Mesodermal cell (in vitro differentiated cells): ENCODE data around the gene CCDC83.

Experiments
- H3K27ac ChIP-seq: 2 replicates; pipeline ENCODE4 v1.7.0; 2013; ENCODE audit warnings: mild to moderate bottlenecking, low read depth, low read length, moderate library complexity; ENCODE audit not compliant: severe bottlenecking
- H3K36me3 ChIP-seq: 2 replicates; pipeline ENCODE4 v1.7.1; 2013; ENCODE audit warnings: mild to moderate bottlenecking, low read length, moderate library complexity; ENCODE audit not compliant: control insufficient read depth, insufficient read depth
- H3K4me1 ChIP-seq: one replicate; pipeline ENCODE4 v1.7.1; 2013; ENCODE audit warnings: mild to moderate bottlenecking, low read length; ENCODE audit not compliant: insufficient read depth, control insufficient read depth, poor library complexity, severe bottlenecking
- H3K4me3 ChIP-seq: 2 replicates; pipeline ENCODE4 v1.7.0; 2013; ENCODE audit warnings: low read length, control low read depth, mild to moderate bottlenecking; ENCODE audit not compliant: insufficient read depth, poor library complexity, severe bottlenecking; ENCODE audit errors: extremely low read depth
- H3K9me3 ChIP-seq: 2 replicates; pipeline ENCODE4 v1.7.1; 2013; ENCODE audit warnings: mild to moderate bottlenecking, low read length, moderate library complexity; ENCODE audit not compliant: control insufficient read depth
- WGBS, 2 experiments: methylation state at CpG; one replicate each; pipeline ENCODE4 v1.1.5; 2013; ENCODE audit warnings: missing lambda C conversion rate in 2 of 2; ENCODE audit not compliant: insufficient coverage in 2 of 2; 5-methylcytosine and 5-hydroxymethylcytosine counted together

CCDC83 gene

GRCh38 chr11:85819441-85819840 lies 35.7 kb upstream of the CCDC83 start:
- Histone ChIP-seq H3K4me1 (no peaks in the 10 kb centered on the region), H3K27ac (no peak overlapping the region), H3K9me3 (no peaks in the 10 kb centered on the region), H3K4me3 (no peak overlapping the region), H3K36me3 (no peaks in the 10 kb centered on the region)

- WGBS, 2 experiments: 75 to 100% methylated on average over 1 of the region's 1 CpG
Observed at GRCh38 chr11:85821636-85822035, 33.5 kb upstream of the CCDC83 start.

GRCh38 chr11:85822814-85823213 lies 32.4 kb upstream of the CCDC83 start:
- WGBS, 2 experiments: 88 to 95% methylated on average over 3 of the region's 3 CpGs
- no peak overlapping the region for H3K27ac ChIP-seq
- H3K4me3 ChIP-seq: no peak overlapping the region
- H3K4me1 ChIP-seq: peaks cover 5% of the 10 kb centered on the region
- no peaks in the 10 kb centered on the region for H3K9me3 ChIP-seq
- no peaks in the 10 kb centered on the region for H3K36me3 ChIP-seq

More at GRCh38 chr11:85821636-85822035, 33.5 kb upstream of the CCDC83 start:
- no peaks in the 10 kb centered on the region for H3K9me3 ChIP-seq
- no peaks in the 10 kb centered on the region for H3K36me3 ChIP-seq
- no peaks in the 10 kb centered on the region for H3K4me1 ChIP-seq
- H3K4me3 ChIP-seq: no peak overlapping the region
- H3K27ac ChIP-seq: no peak overlapping the region

GRCh38 chr11:85823816-85824215 lies 31.4 kb upstream of the CCDC83 start:
- Histone ChIP-seq H3K27ac (no peak overlapping the region), H3K4me1 (peaks cover 7% of the 10 kb centered on the region), H3K4me3 (no peak overlapping the region), H3K36me3 (no peaks in the 10 kb centered on the region), H3K9me3 (no peaks in the 10 kb centered on the region)
- 88% methylated on average over 2 of the region's 2 CpGs; no CpG with 5 or more reads in 1 of the 2 experiments for WGBS, 2 experiments

GRCh38 chr11:85825616-85826015 lies 29.6 kb upstream of the CCDC83 start:
- H3K4me1 ChIP-seq: peaks cover 7% of the 10 kb centered on the region
- H3K9me3 ChIP-seq: no peaks in the 10 kb centered on the region
- no peaks in the 10 kb centered on the region for H3K36me3 ChIP-seq
- 85 to 100% methylated on average over 2 of the region's 3 CpGs for WGBS, 2 experiments
- no peak overlapping the region for H3K27ac ChIP-seq
- H3K4me3 ChIP-seq: no peak overlapping the region

- no peaks in the 10 kb centered on the region for H3K36me3 ChIP-seq
- peaks cover 7% of the 10 kb centered on the region for H3K4me1 ChIP-seq
- H3K9me3 ChIP-seq: no peaks in the 10 kb centered on the region
- no peak overlapping the region for H3K4me3 ChIP-seq
- WGBS, 2 experiments: 65 to 84% methylated on average over 4 to 5 of the region's 7 CpGs
- no peak overlapping the region for H3K27ac ChIP-seq
Observed at GRCh38 chr11:85826116-85826855, 28.9 kb upstream of the CCDC83 start.

GRCh38 chr11:85827748-85828639 lies 27.2 kb upstream of the CCDC83 start:
- no peak overlapping the region for H3K4me3 ChIP-seq
- H3K27ac ChIP-seq: peak overlapping the region; percentile 60
- H3K9me3 ChIP-seq: no peaks in the 10 kb centered on the region
- 75 to 80% methylated on average over 1 of the region's 2 CpGs for WGBS, 2 experiments
- H3K36me3 ChIP-seq: no peaks in the 10 kb centered on the region
- peaks cover 7% of the 10 kb centered on the region for H3K4me1 ChIP-seq

GRCh38 chr11:85828640-85828978 lies 26.6 kb upstream of the CCDC83 start:
- no peak overlapping the region for H3K4me3 ChIP-seq
- no peak overlapping the region for H3K27ac ChIP-seq
- H3K4me1 ChIP-seq: peaks cover 7% of the 10 kb centered on the region
- H3K36me3 ChIP-seq: no peaks in the 10 kb centered on the region
- WGBS, 2 experiments: 100% methylated on average over 1 of the region's 1 CpG; no CpG with 5 or more reads in 1 of the 2 experiments
- no peaks in the 10 kb centered on the region for H3K9me3 ChIP-seq

GRCh38 chr11:85829172-85829571 lies 26.0 kb upstream of the CCDC83 start:
- Histone ChIP-seq H3K36me3 (no peaks in the 10 kb centered on the region), H3K9me3 (no peaks in the 10 kb centered on the region), H3K4me3 (no peak overlapping the region), H3K27ac (no peak overlapping the region), H3K4me1 (peaks cover 7% of the 10 kb centered on the region)
- 71 to 100% methylated on average over 2 of the region's 2 CpGs for WGBS, 2 experiments

GRCh38 chr11:85831050-85831449 lies 24.1 kb upstream of the CCDC83 start:
- Histone ChIP-seq H3K9me3 (no peaks in the 10 kb centered on the region), H3K4me1 (peaks cover 7% of the 10 kb centered on the region), H3K4me3 (no peak overlapping the region), H3K27ac (no peak overlapping the region), H3K36me3 (no peaks in the 10 kb centered on the region)

GRCh38 chr11:85835263-85835662 lies 19.9 kb upstream of the CCDC83 start:
- no peak overlapping the region for H3K4me3 ChIP-seq
- no peak overlapping the region for H3K27ac ChIP-seq
- H3K36me3 ChIP-seq: no peaks in the 10 kb centered on the region
- H3K9me3 ChIP-seq: no peaks in the 10 kb centered on the region
- H3K4me1 ChIP-seq: no peaks in the 10 kb centered on the region
- no CpG with 5 or more reads among the region's 1 CpG for WGBS, 2 experiments
